HG02623 (cell line): ENCODE measurements around the gene OR2V1.
"Not testable (repeated sequence)": the region's sequence is repeated elsewhere in the genome, so short reads cannot be mapped to it uniquely, and the experiment has no call there.

Experiments used
- ATAC-seq: cut with Tn5 transposase; IDR thresholded peaks from one replicate; pipeline ENCODE4 v1.9.1; 2021; ENCODE audit warnings: moderate library complexity; ENCODE audit not compliant: unreplicated experiment

Gene OR2V1

DNA sequence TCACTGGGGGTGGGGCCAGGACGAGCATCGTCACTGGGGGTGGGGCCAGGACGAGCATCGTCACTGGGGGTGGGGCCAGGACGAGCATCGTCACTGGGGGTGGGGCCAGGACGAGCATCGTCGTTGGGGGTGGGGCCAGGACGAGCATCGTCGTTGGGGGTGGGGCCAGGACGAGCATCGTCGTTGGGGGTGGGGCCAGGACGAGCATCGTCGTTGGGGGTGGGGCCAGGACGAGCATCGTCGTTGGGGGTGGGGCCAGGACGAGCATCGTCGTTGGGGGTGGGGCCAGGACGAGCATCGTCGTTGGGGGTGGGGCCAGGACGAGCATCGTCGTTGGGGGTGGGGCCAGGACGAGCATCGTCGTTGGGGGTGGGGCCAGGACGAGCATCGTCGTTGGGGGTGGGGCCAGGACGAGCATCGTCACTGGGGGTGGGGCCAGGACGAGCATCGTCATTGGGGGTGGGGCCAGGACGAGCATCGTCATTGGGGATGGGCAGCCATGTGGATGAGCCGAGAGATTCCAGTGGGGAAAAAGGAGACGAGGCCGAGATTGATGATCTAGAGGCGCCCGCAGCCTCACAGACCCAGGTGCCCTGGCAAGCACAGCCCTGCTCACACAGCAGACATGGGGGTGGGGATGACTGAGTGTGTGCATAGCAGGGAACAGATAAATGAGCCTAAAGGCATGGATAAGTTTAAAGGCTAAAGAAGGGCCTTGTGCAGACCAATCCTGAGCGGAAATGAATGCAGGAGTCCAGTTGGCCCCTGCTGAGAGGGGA lies 30.0 kb upstream of the OR2V1 start:
- ATAC-seq, result not testable (repeated sequence)

DNA sequence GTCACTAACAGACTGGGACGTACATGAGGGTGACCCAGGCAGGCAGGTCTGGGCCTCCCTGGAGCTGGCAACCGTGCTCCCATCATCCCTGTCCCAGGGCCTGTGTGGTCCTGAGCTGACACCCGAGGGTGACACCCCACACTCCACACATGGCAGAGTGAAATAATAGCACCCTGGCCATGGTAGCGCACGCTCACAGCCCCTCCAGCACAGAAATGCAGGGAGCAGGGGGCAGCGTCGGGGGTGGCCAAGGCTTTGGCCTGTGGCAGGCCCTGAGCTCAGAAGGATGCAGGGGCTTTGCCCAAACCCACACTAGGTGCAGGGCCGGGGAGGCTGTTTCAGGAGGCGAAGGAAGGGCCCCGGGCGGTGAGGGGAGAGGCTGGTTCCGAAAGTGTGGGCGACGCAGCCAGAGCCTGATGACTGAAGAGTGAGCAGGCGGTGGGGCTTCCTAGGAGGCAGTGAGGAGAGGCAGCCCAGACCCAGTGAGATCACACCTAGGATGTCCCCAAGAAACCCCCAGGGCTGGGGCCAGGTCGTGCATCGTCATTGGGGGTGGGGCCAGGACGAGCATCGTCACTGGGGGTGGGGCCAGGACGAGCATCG lies 29.3 kb upstream of the OR2V1 start:
- ATAC-seq, result peak; percentile 51

DNA sequence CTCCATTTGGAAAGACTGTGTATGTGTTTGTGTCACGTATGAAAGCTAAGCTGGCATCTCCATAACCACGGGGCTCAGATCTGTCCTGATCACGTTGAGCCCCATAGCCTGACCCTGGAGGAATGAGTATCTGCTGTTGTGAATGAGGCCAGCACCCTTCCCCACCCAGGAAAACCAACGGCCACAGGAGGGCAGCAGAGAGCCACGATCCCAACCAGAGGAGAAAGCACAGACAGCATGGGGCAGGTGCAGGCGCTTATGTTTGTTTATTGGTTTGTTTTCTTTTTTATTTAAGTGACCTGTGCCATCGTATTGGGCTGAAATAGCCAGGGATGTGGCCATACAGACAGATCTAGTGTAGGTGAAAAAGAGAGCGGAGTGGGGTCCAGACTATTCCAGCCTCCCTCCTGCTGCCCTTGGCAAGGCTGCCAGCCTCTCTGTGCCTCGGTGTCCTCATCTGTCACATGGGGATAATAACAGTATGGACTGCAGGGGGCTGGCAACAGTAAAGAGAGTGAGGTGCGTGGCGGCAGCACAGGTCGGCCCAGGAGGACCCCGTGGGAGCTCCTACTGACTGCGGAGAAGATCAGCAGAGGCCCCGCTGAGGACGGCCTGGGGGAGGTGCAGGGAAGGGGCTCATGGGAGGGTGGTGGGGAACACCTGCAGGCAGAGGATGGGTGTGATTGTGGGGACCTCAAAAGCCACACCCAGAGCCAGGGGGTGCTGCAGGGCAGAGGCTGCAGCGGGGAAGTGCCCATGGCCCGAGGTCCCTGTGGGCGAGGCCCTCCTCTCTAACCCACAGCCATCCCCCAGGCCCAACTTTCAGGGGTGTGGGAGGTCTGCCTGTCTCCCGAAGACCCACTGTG lies 28.6 kb upstream of the OR2V1 start:
- peak; percentile 77 for ATAC-seq

DNA sequence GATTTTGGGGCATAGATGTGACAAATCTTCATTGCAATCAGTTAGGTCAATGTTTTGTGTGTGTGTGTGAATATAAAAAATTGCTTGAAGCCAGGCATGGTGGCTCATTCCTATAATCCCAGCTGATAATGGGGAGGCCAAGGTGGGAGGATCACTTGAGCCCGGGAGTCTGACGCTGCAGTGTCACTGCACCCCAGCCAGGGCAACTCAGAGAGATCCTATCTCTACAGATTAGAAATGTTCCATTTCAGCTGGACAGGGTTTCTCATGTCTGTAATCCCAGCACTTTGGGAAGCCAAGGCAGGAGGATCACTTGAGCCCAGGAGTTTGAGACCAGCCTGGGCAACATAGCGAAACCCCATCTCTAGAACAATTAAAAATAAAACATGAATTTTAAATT lies 27.9 kb upstream of the OR2V1 start:
- ATAC-seq, result no peak

DNA sequence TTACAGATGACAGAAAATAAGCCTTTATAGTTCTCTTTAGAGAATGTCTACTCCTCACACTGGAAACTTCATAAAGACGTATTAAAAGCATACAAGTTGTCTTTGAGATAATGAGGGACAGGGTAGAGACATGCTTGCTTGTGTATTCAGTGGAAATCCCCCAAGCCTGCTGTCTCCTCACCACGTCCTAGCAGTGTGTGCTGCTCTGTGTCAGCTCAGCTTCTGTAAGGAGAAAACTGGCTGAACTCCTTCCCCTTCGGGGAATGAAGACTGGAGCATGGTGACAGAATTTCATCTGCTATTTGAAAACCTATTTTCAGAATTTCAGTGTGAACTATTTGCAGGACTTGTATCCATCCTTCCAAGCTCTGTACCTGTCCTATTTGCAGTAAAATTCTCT lies 25.8 kb upstream of the OR2V1 start:
- ATAC-seq, result no peak

DNA sequence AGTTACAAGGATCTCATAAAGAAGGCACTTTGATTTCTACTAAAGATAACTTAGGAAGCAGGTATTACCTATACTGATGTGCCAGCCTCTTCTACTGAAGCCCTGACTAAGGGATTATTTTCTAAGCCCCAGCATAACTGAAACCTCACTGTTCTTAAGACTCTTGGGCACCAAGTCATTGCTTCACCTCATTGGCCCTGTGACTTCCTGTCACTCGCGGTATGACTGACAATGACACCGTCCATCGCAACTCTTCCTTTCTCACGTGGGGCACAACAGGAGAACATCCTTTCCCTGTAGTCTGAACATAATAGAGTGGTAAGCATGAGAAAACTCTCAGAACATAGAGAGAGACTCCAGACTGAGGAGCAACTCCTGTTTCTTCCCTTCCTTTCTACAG lies 22.8 kb upstream of the OR2V1 start:
- ATAC-seq, result no peak

DNA sequence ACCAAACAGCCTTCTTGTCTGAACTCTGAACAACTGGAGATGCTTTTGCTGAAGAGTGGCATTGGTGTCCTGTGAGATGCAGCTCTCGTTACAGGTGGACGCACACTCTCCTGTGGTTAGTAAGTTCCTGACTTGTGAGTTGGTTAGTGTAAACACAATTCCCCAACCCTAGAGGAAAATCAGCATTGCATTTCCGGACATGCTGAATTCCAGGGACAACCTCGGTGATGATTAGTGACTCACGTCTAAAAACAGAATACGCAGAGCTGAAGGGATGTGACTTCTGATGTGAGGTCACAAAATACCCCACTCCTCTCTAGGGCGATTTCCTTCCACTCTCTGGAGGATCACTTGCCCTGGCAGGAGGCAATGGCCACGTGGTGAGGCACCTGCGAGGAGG lies 21.4 kb upstream of the OR2V1 start:
- ATAC-seq, result no peak

DNA sequence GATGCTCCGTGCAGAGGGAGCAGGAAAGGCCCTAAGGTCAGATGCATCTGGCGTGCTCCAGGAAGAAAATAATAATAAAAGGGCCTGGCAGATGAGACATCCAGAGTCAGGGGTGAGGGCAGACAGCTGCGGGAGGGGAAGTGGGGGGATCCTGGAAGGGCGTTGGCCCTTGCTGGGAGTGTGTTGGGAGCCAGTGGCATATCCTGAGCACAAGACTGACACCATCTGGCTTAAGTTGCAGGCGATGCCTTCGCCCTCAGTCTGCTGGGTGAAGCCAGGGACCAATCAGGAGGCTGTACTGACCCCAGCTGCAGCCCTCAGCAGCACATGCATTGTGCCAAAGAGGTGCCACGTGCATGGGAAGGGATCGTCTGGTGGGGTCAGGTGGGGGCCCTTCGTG lies 20.2 kb upstream of the OR2V1 start:
- no peak for ATAC-seq

DNA sequence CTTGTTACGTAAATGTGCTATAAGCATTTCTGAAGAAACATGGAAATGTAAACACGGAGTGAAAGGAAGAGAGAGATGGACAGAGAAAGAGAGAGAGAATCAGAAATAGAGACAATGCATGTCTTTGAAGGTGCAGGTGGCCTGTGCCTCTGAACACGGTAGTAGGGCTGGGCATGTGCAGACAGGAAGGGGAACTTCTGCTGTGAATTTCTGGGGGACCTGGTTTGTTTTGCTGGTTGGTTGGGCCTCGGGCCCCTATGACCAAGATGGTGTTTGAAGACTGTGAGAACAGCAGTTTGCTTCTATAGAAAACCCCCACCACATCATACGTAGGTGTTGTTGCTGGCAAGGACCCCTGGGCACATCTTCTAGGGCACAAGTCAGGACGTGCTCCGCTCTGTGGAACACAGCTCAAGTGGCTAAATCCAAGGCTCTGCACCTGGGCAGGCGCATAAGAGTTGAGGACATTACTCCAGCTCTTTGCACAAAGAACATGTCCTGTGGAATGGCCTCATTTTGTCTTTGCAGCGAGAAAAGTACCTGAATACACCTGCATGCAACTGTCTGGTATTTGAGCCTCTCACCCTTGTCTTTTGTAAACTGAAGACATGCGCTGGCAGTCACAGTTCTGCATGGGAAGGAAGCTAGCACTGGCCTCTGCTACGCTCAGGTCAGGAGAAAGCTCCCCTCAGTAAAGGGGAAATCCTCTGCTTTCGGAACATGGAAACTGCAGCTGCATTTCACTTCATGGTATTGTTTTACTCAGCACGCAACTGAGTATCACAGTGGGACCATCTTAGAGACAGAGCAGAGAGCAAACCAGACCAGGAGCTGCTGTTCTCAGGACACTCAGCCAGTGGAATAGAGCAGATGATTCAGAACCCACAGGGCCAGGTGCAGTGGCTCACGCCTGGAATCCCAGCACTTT lies 19.1 kb upstream of the OR2V1 start:
- no peak for ATAC-seq

DNA sequence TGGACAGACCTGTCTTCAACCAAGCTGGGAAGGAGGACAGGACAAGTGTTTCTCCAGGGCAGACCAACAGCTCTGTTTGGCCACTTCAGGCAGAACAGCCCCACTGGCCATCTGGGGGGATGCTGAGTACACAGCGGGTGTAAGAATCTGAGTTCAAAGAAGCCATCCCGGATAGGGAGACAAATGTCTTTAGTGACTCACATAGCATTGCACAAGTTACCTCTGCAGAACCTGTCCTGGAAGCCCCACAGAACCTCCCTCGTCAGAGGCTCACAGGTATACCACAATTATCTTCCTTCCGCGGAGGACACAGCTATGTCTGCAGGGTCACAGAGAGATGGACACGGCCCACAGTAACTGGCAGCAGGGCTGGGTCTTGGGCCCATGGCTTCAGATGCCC lies 18.4 kb upstream of the OR2V1 start:
- ATAC-seq, result no peak

DNA sequence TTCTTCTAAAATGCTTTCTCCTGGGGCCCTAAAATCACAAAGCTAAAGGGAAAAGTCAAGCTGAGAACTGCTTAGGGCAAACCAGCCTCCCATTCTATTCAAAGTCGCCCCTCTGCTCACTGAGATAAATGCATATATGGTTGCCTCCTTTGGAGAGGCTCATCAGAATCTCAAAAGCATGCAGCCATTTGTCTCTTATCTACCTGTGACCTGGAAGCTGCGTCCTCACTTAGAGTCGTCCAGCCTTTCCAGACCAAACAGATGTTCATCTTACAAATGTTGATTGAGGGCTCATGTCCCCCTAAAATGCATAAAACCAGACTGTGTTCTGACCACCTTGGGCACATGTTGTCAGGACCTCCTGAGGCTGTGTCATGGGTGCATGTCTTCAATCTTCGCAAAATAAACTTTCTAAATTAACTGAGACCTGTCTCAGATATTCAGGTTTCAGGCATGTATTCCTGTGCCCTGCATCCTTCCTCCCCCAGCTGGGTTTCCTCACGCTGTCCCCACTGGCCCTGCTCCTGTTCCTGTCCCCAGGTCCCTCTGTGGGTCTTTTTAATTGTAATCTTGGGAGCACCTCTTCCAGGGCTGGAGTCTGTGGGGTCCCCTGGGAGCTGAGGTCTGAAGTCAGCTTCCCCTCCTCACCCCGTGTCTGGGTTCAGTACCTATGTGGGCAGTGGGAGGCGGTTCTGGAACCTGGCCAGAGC lies 16.1 kb upstream of the OR2V1 start, which contains the start of gene OR2V2:
TSS of gene OR2V2 (plus strand) at position 660 of the 710 bp plus-strand sequence. CDS start 7,357 bp downstream, outside the sequence.
- ATAC-seq, result not testable (repeated sequence)

DNA sequence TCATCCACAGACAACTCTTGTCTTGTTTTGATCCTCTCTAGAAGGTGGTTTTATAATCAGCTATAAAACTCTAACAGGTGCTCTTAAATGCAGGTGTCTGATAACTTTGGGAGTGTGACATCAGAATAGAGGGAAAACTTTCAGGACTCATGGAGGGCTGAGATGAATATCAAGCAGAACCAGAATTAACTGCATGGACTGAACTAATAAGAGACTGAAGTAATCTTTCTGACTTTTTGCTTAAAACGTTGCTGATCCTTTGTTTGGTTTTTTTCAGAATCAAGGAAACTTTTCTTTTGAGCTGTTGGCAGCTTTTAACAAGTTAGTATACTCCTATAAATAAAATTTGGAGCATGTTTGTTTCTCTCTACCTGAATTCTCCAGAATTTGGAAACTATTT lies 14.2 kb upstream of the OR2V1 start:
- no peak for ATAC-seq

DNA sequence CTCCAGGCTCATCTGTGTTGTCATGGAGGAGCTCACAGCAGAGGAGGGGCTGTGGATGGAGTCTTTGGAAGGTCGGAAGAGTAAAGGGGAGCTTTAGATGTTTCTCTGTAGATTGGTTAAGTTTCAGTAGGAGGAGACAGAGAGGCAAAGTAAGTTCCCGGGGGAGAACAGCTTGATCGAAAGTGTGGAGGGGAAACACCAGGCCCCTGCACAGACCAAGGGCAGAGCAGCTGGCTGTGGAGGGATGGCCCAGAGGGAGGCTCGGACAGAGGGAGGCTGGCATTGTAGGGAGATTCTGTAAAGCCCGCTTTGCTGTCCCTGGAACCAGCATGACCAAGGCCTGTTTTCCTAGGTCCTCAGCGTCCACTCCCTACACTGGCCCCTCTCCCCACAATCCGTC lies 11.1 kb upstream of the OR2V1 start:
- ATAC-seq, result no peak

DNA sequence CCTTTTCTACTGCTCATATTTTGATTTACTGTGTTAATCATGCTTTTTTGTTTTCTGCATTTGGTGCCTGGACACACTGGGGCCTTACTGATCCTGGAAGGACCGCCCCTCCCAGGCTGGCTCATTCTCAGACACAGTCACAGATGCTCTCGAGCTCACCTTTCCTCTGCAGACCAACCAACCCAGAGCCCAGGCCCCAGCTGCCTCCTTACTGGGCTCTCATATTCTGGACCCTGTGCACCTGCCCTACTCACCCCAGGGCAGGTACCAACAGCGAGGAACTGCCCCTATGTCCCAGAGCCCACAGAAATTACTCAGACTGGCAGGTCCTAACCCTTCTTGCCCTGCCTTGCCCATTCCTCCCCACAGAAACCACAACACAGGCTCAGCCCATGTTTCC lies 9.8 kb upstream of the OR2V1 start:
- no peak for ATAC-seq

DNA sequence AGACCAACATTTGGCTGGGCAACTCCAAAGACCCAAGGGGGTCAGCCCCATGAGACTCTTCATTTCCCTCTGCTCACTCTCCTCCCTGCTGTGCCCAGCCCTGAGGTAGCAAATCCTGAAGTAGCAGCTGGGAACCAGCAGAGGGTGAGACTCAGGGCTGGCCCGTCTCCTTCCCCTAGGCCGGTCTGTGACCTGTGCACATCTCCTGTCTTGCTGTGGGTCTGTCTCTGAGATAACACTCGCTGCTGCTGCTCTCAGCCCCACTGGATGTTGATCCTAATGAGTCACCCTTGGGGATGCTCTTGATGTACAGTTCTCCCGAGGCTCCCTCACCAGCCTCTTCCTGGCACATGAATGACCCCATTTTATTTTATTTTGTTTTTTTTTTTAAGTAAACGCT lies 7.3 kb upstream of the OR2V1 start:
- ATAC-seq, result no peak

DNA sequence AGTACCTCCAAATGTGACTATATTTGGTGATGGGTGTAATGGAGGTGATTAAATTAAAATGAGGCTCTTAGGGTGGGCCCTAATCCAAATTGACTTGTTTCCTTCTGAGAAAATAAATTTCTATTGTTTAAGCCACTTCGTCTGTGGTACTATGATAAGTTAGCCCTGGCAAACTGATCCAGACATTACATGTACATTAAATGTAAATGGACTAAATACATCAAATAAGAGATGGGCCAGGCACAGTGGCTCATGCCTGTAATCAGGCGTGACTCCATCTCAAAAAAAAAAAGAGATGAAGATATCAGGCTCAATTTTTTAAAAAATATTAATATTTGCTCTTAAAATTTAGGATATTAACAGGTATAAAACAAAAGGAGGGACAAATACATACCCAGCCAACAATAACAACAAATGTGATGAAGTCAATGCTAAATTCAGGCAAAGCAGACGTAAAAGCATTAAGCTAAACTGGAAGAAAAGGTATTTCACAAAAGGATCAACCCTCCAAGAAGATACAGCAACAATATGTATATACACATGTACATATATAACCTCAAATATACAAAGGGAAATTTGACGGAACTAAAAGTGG lies 5.5 kb upstream of the OR2V1 start:
- ATAC-seq, result no peak

DNA sequence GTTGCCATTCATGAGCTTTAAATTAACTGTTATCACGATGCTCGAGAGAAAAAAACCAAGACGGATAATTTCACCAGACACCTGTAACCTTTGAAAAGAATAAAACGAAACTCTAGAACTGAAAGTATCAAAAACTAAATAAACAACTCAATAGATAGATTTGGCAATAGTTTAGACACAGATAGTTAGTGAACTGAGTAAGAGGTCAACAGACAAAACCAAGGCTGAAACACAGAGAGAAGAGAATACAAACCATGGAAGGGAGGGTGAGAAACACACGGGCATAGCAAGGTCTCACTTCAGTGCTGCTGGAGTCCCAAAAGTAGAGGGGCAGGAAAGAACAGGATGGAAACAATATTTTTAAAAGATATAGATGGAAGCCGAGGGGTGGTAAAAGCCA lies 3.3 kb upstream of the OR2V1 start:
- no peak for ATAC-seq

DNA sequence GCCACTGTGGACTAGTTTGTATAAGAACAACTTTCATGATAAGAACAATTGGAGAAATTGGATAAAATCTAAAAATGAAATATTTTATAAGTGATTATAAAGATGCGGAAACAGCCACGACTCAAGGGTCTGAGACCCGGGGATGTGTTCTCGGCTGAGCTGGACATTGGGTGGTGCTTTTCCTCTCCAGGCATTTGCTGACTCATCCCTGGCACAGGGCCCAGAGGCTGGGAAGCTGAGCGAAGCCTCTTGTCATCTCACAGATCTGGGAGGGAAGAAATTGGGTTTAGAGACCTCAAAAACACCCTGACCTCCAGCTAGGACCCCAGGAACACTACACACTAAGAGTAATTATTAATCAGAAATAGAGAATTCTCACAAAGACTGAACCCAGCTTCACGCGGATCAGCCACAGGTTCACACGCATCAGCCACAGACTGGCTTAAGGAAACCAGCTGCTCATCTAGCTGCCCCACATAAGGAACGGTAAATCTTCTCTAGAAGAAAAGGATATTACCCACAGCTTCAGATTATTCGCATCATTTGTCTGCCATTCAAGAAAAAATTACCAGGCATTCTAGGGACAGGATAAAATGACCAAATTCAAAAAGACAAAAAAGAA lies 2.8 kb upstream of the OR2V1 start:
- no peak for ATAC-seq

DNA sequence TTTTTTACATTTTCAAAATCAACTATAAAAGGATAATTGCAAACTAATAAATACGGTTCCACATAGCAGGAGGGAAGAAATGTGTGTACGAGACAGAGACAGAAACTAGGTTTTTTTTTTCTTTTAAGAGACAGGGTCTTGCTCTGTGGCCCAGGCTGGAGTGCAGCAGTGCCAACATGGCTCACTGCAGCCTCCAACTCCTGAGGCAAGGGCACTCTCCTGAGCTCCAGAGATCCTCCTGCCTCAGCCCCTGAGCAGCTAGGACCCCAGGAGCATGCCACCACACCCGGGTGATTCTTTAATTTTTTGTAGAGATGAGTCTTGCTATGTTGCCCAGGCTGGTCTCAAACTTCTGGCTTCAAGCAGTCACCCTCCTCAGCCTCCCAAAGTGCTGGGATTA lies 2.1 kb upstream of the OR2V1 start:
- ATAC-seq, result no peak
